ENCODE data around the gene HINFP. TPM values are rescaled to one million over a fixed set of nuclear protein-coding genes. Genes with fewer than 3 reads are reported as not detected.
"Not testable (repeated sequence)": the region's sequence is repeated elsewhere in the genome, so short reads cannot be mapped to it uniquely, and the experiment has no call there.

Gene HINFP
- polyA plus RNA-seq, 1 experiment: 14.9 TPM

- no peak for TF ChIP-seq CTCF (IDR thresholded peaks at IDR 0.05; ENCODE audit: low read depth, low read length)
- CTCF ChIA-PET: interaction anchor here (0.6 to 2.3 kb wide), 4 partner anchors 9 to 197 kb away, joined by 3 to 6 read pairs (median 4); no protein-coding TSS in a partner anchor
- POLR2A ChIA-PET: interaction anchor here (0.6 kb wide), 2 partner anchors 24 to 41 kb away, joined by 5 to 6 read pairs; partner anchors contain the start of gene DPAGT1
Observed at GRCh38 chr11:119125821-119126220, 4.4 kb downstream of the HINFP start.

GRCh38 chr11:119126675-119127268, 5.4 kb downstream of the HINFP start:
- TF ChIP-seq CTCF (IDR thresholded peaks at IDR 0.05; ENCODE audit: low read depth, low read length): no peak
- no peak for DNase-seq (ENCODE audit: low read depth, low spot score)
- H3K9me3 ChIP-seq (ENCODE audit: control insufficient read depth, insufficient read depth, low read length): no peaks in the 10 kb centered on the region
- ChIA-PET CTCF (interaction anchor here (0.6 to 2.3 kb wide), 4 partner anchors 13 to 196 kb away, joined by 3 to 6 read pairs (median 4); no protein-coding TSS in a partner anchor), POLR2A (interaction anchor here (0.6 kb wide), 1 partner anchor 42 kb away, joined by 6 read pairs; no protein-coding TSS in a partner anchor)
- no peaks in the 10 kb centered on the region for H3K27me3 ChIP-seq (ENCODE audit: control insufficient read depth, insufficient read depth, low read length)
- H3K27ac ChIP-seq (ENCODE audit: low read depth, low read length): no peak overlapping the region
- H3K4me3 ChIP-seq (ENCODE audit: low read depth, low read length): no peak overlapping the region

More at GRCh38 chr11:119125821-119126220, 4.4 kb downstream of the HINFP start:
- DNase-seq (ENCODE audit: low read depth, low spot score): no peak
- H3K27ac ChIP-seq (ENCODE audit: low read depth, low read length): no peak overlapping the region
- no peak overlapping the region for H3K4me3 ChIP-seq (ENCODE audit: low read depth, low read length)
- no peaks in the 10 kb centered on the region; the same call in 1 of the 2 replicates for H3K9me3 ChIP-seq (ENCODE audit: control insufficient read depth, insufficient read depth, low read length)
- no peaks in the 10 kb centered on the region for H3K27me3 ChIP-seq (ENCODE audit: control insufficient read depth, insufficient read depth, low read length)

- POLR2A ChIA-PET: no interaction called here
- no peak overlapping the region for H3K4me3 ChIP-seq (ENCODE audit: low read depth, low read length)
- no peaks in the 10 kb centered on the region for H3K9me3 ChIP-seq (ENCODE audit: control insufficient read depth, insufficient read depth, low read length)
- CTCF ChIA-PET: interaction anchor here (0.8 to 1.2 kb wide), 2 partner anchors 36 to 66 kb away, joined by 3 to 4 read pairs; a partner anchor contains a TSS
- no peaks in the 10 kb centered on the region for H3K27me3 ChIP-seq (ENCODE audit: control insufficient read depth, insufficient read depth, low read length)
- 0 out of 2 replicates have a peak, but pooled peaks have one; percentile 6 for TF ChIP-seq CTCF (IDR thresholded peaks at IDR 0.05; ENCODE audit: low read depth, low read length)
- no peak overlapping the region for H3K27ac ChIP-seq (ENCODE audit: low read depth, low read length)
- no peak for DNase-seq (ENCODE audit: low read depth, low spot score)
Observed at GRCh38 chr11:119130662-119131061, 9.3 kb downstream of the HINFP start.

GRCh38 chr11:119134389-119134978, 13.1 kb downstream of the HINFP start:
- H3K27me3 ChIP-seq (ENCODE audit: control insufficient read depth, insufficient read depth, low read length): peaks cover 3% of the 10 kb centered on the region
- H3K4me3 ChIP-seq (ENCODE audit: low read depth, low read length): no peak overlapping the region
- peak; percentile 54 for TF ChIP-seq CTCF (IDR thresholded peaks at IDR 0.05; ENCODE audit: low read depth, low read length)
- CTCF ChIA-PET: interaction anchor here (0.5 to 1.5 kb wide), 4 partner anchors 8 to 62 kb away, joined by 3 to 5 read pairs (median 4); no protein-coding TSS in a partner anchor
- POLR2A ChIA-PET: no interaction called here
- no peak for DNase-seq (ENCODE audit: low read depth, low spot score)
- H3K9me3 ChIP-seq (ENCODE audit: control insufficient read depth, insufficient read depth, low read length): no peaks in the 10 kb centered on the region
- no peak overlapping the region for H3K27ac ChIP-seq (ENCODE audit: low read depth, low read length)

GRCh38 chr11:119139276-119139675, 17.9 kb downstream of the HINFP start:
- not testable (repeated sequence) for H3K27ac ChIP-seq (ENCODE audit: low read depth, low read length)
- CTCF ChIA-PET: interaction anchor here (0.7 to 1.0 kb wide), 3 partner anchors 13 to 40 kb away, joined by 3 read pairs; no protein-coding TSS in a partner anchor
- POLR2A ChIA-PET: interaction anchor here (0.6 kb wide), 1 partner anchor 15 kb away, joined by 7 read pairs; no protein-coding TSS in a partner anchor

More at GRCh38 chr11:119139276-119139675, 17.9 kb downstream of the HINFP start:
- H3K4me3 ChIP-seq (ENCODE audit: low read depth, low read length); DNase-seq (ENCODE audit: low read depth, low spot score); H3K27me3 ChIP-seq (ENCODE audit: control insufficient read depth, insufficient read depth, low read length); H3K9me3 ChIP-seq (ENCODE audit: control insufficient read depth, insufficient read depth, low read length): not testable (repeated sequence)
